ENCODE results near the gene CUL2. TPM values are rescaled to one million over a fixed set of nuclear protein-coding genes. Genes with fewer than 3 reads are reported as not detected.

The CUL2 gene
- total and polyA plus RNA-seq, 10 of the 15 experiments (the other 5 are each of a cell fraction or from before 2014, with no cell fraction given) = 11.9 to 56.5 (median 33.2) TPM

DNA sequence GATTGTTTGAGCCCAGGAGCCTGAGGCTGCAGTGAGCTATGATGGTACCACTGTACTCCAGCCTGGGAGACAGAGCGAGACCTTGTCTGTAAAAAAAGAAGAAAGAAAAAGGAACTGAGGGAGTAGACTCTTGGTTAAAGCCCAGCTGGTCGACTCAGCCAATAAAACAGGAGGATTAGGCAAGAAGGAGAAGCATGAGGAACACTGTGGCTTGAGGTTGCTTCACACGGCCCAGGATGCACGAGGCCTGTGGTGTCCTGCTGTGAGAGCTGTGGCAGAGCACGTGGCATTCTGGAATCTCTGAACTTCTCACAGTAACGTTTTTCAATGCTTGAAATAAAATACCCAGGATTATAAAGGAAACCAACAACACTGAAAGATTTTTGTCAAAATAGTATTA lies 93.3 kb downstream of the CUL2 start (continued):
- TF ChIP-seq ESRRA (IDR thresholded peaks at IDR 0.05; ENCODE audit: low read length) (no peak), SIX5 (IDR thresholded peaks at IDR 0.05; ENCODE audit: low read depth, low read length, severe bottlenecking) (no peak), CHD4 (IDR thresholded peaks at IDR 0.05) (no peak)

DNA sequence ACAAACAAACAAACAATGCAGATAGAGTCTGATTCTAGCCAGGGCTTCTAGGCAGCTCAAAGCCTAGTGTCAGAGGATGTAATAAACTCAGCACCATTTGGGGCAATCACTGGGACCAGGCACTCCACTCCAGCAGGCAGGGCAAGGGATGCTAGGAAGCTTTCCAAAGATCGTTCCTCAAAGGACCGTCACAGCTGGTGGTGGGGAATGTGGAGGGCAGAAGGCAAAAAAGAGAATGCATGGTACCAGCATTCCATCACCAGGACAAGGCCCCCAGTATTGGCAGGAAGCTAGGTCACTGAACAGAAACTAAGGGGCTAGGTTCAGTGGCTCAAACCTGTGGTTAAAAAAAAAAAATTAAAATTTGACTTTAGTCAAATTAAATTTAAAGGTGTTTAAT lies 94.2 kb downstream of the CUL2 start:
- DNase-seq (ENCODE audit: low read depth, low spot score) (no peak), ATAC-seq (no peak), FAIRE-seq (no peak)
- H3K9me3 ChIP-seq (replicated peaks; ENCODE audit: control insufficient read depth, insufficient read depth, low read length) = no peaks in the 10 kb centered on the region
- H3K4me2 ChIP-seq (ENCODE audit: control insufficient read depth, insufficient read depth) = no peak overlapping the region
- H3K9ac ChIP-seq (ENCODE audit: control insufficient read depth, insufficient read depth, low read length) = no peak overlapping the region
- no peaks in the 10 kb centered on the region for H4K20me1 ChIP-seq (ENCODE audit: control insufficient read depth, insufficient read depth)
- BruUV-seq (replicated peaks) = no TSS peak
- intact Hi-C loops (cut with micrococcal nuclease; ENCODE audit: unreplicated experiment) (no loop called here), in situ Hi-C loops (cut with MboI) (no loop called here)
- ChIA-PET CTCF (interaction anchor here (0.6 to 6.2 kb wide), 29 partner anchors 7 to 567 kb away, joined by 3 to 80 read pairs (median 4); no protein-coding TSS in a partner anchor), POLR2A (no interaction called here), SMC1A (ENCODE audit: uncharacterized antibody, unreplicated experiment) (interaction anchor here (0.7 to 4.5 kb wide), 10 partner anchors 14 to 340 kb away, joined by 3 to 59 read pairs (median 10); no protein-coding TSS in a partner anchor), RAD21 (ENCODE audit: unreplicated experiment) (interaction anchor here (0.9 to 3.6 kb wide), 8 partner anchors 27 to 350 kb away, joined by 3 to 42 read pairs (median 4); no protein-coding TSS in a partner anchor)
- no peak overlapping the region for H3K4me3 ChIP-seq
- no peaks in the 10 kb centered on the region for H3K27me3 ChIP-seq (replicated peaks in 1 of 2; ENCODE audit: control insufficient read depth in 2 of 2, insufficient read depth in 2 of 2, low read length in 1 of 2)
- peaks cover 4% of the 10 kb centered on the region; the same call in 1 of the 2 replicates for H3K4me1 ChIP-seq (ENCODE audit: control insufficient read depth, insufficient read depth, low read length)
- TF ChIP-seq, protein P1, sequence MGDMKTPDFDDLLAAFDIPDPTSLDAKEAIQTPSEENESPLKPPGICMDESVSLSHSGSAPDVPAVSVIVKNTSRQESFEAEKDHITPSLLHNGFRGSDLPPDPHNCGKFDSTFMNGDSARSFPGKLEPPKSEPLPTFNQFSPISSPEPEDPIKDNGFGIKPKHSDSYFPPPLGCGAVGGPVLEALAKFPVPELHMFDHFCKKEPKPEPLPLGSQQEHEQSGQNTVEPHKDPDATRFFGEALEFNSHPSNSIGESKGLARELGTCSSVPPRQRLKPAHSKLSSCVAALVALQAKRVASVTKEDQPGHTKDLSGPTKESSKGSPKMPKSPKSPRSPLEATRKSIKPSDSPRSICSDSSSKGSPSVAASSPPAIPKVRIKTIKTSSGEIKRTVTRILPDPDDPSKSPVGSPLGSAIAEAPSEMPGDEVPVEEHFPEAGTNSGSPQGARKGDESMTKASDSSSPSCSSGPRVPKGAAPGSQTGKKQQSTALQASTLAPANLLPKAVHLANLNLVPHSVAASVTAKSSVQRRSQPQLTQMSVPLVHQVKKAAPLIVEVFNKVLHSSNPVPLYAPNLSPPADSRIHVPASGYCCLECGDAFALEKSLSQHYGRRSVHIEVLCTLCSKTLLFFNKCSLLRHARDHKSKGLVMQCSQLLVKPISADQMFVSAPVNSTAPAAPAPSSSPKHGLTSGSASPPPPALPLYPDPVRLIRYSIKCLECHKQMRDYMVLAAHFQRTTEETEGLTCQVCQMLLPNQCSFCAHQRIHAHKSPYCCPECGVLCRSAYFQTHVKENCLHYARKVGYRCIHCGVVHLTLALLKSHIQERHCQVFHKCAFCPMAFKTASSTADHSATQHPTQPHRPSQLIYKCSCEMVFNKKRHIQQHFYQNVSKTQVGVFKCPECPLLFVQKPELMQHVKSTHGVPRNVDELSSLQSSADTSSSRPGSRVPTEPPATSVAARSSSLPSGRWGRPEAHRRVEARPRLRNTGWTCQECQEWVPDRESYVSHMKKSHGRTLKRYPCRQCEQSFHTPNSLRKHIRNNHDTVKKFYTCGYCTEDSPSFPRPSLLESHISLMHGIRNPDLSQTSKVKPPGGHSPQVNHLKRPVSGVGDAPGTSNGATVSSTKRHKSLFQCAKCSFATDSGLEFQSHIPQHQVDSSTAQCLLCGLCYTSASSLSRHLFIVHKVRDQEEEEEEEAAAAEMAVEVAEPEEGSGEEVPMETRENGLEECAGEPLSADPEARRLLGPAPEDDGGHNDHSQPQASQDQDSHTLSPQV (IDR thresholded peaks at IDR 0.05) = no peak
- no peak for TF ChIP-seq RCOR1 (conservative IDR thresholded peaks at IDR 0.05; ENCODE audit: low read depth, low read length)
- TF ChIP-seq RUNX3 (IDR thresholded peaks at IDR 0.05; ENCODE audit: low read length) = no peak
- TF ChIP-seq, protein P2, sequence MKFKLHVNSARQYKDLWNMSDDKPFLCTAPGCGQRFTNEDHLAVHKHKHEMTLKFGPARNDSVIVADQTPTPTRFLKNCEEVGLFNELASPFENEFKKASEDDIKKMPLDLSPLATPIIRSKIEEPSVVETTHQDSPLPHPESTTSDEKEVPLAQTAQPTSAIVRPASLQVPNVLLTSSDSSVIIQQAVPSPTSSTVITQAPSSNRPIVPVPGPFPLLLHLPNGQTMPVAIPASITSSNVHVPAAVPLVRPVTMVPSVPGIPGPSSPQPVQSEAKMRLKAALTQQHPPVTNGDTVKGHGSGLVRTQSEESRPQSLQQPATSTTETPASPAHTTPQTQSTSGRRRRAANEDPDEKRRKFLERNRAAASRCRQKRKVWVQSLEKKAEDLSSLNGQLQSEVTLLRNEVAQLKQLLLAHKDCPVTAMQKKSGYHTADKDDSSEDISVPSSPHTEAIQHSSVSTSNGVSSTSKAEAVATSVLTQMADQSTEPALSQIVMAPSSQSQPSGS (IDR thresholded peaks at IDR 0.05; ENCODE audit: low read length) = no peak
- no peak for TF ChIP-seq CREB1 (IDR thresholded peaks at IDR 0.05; ENCODE audit: low read depth)
- no peak for TF ChIP-seq RAD51 (IDR thresholded peaks at IDR 0.05)
- TF ChIP-seq TCF3 (IDR thresholded peaks at IDR 0.05; ENCODE audit: borderline replicate concordance, insufficient read depth, low read depth, low read length) = no peak
- no peak for TF ChIP-seq NRF1 (conservative IDR thresholded peaks at IDR 0.05; ENCODE audit: low read depth, low read length)
- TF ChIP-seq CBX5 (IDR thresholded peaks at IDR 0.05; ENCODE audit: low read depth) = no peak
- no peak for TF ChIP-seq NFXL1 (IDR thresholded peaks at IDR 0.05; ENCODE audit: borderline replicate concordance)
- no peak for TF ChIP-seq EZH2 (IDR thresholded peaks at IDR 0.05; ENCODE audit: borderline replicate concordance, control insufficient read depth, low read depth, low read length)
- TF ChIP-seq, protein P3, sequence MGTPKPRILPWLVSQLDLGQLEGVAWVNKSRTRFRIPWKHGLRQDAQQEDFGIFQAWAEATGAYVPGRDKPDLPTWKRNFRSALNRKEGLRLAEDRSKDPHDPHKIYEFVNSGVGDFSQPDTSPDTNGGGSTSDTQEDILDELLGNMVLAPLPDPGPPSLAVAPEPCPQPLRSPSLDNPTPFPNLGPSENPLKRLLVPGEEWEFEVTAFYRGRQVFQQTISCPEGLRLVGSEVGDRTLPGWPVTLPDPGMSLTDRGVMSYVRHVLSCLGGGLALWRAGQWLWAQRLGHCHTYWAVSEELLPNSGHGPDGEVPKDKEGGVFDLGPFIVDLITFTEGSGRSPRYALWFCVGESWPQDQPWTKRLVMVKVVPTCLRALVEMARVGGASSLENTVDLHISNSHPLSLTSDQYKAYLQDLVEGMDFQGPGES (IDR thresholded peaks at IDR 0.05) = no peak
- no peak for TF ChIP-seq IKZF1 (conservative IDR thresholded peaks at IDR 0.05)
- TF ChIP-seq, protein P4, sequence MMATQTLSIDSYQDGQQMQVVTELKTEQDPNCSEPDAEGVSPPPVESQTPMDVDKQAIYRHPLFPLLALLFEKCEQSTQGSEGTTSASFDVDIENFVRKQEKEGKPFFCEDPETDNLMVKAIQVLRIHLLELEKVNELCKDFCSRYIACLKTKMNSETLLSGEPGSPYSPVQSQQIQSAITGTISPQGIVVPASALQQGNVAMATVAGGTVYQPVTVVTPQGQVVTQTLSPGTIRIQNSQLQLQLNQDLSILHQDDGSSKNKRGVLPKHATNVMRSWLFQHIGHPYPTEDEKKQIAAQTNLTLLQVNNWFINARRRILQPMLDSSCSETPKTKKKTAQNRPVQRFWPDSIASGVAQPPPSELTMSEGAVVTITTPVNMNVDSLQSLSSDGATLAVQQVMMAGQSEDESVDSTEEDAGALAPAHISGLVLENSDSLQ (IDR thresholded peaks at IDR 0.05) = no peak
- WGBS (ENCODE audit: insufficient coverage, insufficient replicate concordance, low lambda C conversion rate, missing lambda C conversion rate) = 81% methylated on average over 2 of the region's 2 CpGs
- H2AFZ ChIP-seq (ENCODE audit: control insufficient read depth, low read depth, low read length) = no peak overlapping the region
- no peak overlapping the region for H3K27ac ChIP-seq (ENCODE audit: control insufficient read depth, insufficient read depth)
- H3K36me3 ChIP-seq (ENCODE audit: control insufficient read depth in 2 of 2, insufficient read depth in 2 of 2, low read length in 1 of 2) = no peaks in the 10 kb centered on the region
- H3K79me2 ChIP-seq (ENCODE audit: control insufficient read depth, insufficient read depth, low read length) = no peaks in the 10 kb centered on the region

All from GM12878 (cell line).